ENCODE data around the gene ZNF236. TPM values are rescaled to one million over a fixed set of nuclear protein-coding genes. Genes with fewer than 3 reads are reported as not detected.
A peak's percentile ranks its signal among the peaks of the same experiment; 100 is the strongest.

Gene ZNF236
- total and polyA plus RNA-seq, 2 donors (not counting 1 experiment from before 2014, with no cell fraction given), result 8.9 to 39.5 TPM

DNA sequence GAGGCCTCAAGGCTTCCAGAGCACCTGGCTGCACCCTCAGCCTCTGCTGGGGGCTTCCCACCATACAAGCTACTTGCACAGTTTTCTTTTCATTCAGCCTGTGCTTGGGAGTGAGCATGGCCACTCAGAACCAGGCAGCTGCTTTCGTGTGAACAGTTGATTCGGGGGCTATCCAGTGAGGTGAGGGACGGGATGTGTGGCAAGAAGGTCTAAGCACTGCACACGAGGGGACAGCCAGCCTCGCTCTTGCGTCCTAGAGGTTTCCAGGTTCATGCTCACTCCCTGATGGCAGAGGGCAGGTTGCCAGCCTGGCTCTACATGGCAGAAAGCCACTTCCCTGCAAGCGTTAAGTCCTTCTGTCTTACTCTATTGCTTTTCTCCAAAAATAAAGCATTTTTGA lies 164.0 kb downstream of the ZNF236 start:
- CTCF ChIA-PET, result interaction anchor here (0.6 to 13.3 kb wide), 9 partner anchors 9 to 314 kb away, joined by 3 to 359 read pairs (median 8); no protein-coding TSS in a partner anchor
- H3K27me3 ChIP-seq (replicated peaks in 1 of 4; ENCODE audit: control extremely low read depth in 1 of 4, control insufficient read depth in 3 of 4, insufficient read depth in 4 of 4, low read length in 3 of 4), result no peaks in the 10 kb centered on the region
- intact Hi-C loops (cut with micrococcal nuclease), result no loop called here
- H3K27me3 Mint-ChIP-seq, result no peaks in the 10 kb centered on the region
- ATAC-seq (ENCODE audit: low read depth), result no peak
- no peaks in the 10 kb centered on the region for H3K9me3 Mint-ChIP-seq (ENCODE audit: insufficient read depth)
- POLR2A ChIA-PET, result no interaction called here
- no peak for DNase-seq
- no peak overlapping the region for H3K27ac ChIP-seq (ENCODE audit: low read length in 2 of 2)
- peaks cover 46% of the 10 kb centered on the region for H3K4me1 Mint-ChIP-seq
- 95% methylated on average over 6 of the region's 7 CpGs for WGBS (ENCODE audit: insufficient coverage)
- no peaks in the 10 kb centered on the region for H3K36me3 ChIP-seq (replicated peaks in 1 of 2; ENCODE audit: control extremely low read depth in 1 of 2, control insufficient read depth in 1 of 2, extremely low read depth in 1 of 2, insufficient read depth in 2 of 2, low read length in 1 of 2)
- H3K4me2 ChIP-seq (replicated peaks; ENCODE audit: low read depth, low read length, poor library complexity, severe bottlenecking), result no peak overlapping the region
- no peak overlapping the region for H3K9ac ChIP-seq (ENCODE audit: low read length)
- no peak overlapping the region for H3K4me3 ChIP-seq (ENCODE audit: control extremely low read depth in 1 of 5, extremely low read depth in 1 of 5, insufficient read depth in 1 of 5, low read depth in 2 of 5, low read length in 4 of 5)
- no peaks in the 10 kb centered on the region for H3K79me2 ChIP-seq (ENCODE audit: control insufficient read depth, insufficient read depth, low read length)
- TF ChIP-seq, protein P1, sequence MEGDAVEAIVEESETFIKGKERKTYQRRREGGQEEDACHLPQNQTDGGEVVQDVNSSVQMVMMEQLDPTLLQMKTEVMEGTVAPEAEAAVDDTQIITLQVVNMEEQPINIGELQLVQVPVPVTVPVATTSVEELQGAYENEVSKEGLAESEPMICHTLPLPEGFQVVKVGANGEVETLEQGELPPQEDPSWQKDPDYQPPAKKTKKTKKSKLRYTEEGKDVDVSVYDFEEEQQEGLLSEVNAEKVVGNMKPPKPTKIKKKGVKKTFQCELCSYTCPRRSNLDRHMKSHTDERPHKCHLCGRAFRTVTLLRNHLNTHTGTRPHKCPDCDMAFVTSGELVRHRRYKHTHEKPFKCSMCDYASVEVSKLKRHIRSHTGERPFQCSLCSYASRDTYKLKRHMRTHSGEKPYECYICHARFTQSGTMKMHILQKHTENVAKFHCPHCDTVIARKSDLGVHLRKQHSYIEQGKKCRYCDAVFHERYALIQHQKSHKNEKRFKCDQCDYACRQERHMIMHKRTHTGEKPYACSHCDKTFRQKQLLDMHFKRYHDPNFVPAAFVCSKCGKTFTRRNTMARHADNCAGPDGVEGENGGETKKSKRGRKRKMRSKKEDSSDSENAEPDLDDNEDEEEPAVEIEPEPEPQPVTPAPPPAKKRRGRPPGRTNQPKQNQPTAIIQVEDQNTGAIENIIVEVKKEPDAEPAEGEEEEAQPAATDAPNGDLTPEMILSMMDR (IDR thresholded peaks at IDR 0.05), result no peak
- TF ChIP-seq EZH2 (IDR thresholded peaks at IDR 0.05; ENCODE audit: borderline replicate concordance, insufficient read depth, low read depth, low read length, poor library complexity, severe bottlenecking), result no peak
- no peaks in the 10 kb centered on the region for H4K20me1 ChIP-seq (ENCODE audit: control insufficient read depth, insufficient read depth, low read length, poor library complexity, severe bottlenecking)
- H3K27ac Mint-ChIP-seq, result no peak overlapping the region
- no peaks in the 10 kb centered on the region for H3K9me3 ChIP-seq (ENCODE audit: control extremely low read depth in 1 of 3, control insufficient read depth in 2 of 3, insufficient read depth in 1 of 3, low read length in 2 of 3)
- no peak overlapping the region for H2AFZ ChIP-seq (ENCODE audit: insufficient read depth, low read depth, low read length, poor library complexity, severe bottlenecking)
- H3K4me1 ChIP-seq (ENCODE audit: control insufficient read depth in 2 of 2, insufficient read depth in 2 of 2, low read length in 2 of 2), result peaks cover 19 to 45% of the 10 kb centered on the region in 2 donors
- no peak overlapping the region for H3K4me3 Mint-ChIP-seq

DNA sequence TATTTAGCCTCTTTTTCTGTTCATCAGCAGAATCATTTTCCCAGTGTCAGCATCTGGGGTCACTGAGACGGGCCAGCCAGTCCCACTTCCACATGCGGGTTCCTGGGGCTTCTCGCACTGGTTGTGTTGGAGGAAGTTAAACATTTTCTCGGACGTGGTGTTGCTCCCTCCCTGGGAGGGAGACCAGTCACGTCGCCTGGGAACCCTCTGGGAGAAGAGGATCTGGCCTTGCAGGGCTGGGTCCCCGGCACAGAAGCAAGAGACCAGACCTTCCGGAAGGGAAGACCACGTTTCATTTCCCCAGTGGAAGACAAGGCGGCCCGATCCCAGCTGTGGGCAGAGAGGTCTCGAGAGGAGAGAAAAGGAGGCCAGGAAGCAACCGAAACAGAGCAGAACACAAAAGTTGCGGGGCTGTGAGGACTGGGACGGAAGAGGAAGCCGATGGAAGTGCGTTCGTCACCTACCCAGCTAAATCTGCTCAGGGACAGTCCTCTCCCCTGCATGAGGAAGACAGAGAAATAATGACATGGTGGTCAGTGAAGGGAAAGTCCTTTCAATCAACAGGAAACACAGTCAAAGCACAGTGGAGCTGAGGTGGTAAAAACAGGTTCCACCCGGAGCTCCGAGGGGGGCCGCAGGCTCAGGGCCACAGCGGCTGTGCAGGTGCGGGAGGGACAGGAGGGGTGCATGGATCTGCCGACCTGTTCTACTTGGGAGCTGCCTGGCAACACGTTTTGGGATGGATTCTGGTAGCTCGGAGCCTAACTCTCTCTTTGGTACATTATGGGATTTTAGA lies 165.9 kb downstream of the ZNF236 start:
- WGBS (ENCODE audit: insufficient coverage), result 85% methylated on average over 23 of the region's 27 CpGs
- no peak for TF ChIP-seq EZH2 (IDR thresholded peaks at IDR 0.05; ENCODE audit: borderline replicate concordance, insufficient read depth, low read depth, low read length, poor library complexity, severe bottlenecking)
- TF ChIP-seq, protein P1 (IDR thresholded peaks at IDR 0.05), result no peak
- H3K27ac ChIP-seq (ENCODE audit: low read length in 2 of 2), result no peak overlapping the region
- H2AFZ ChIP-seq (ENCODE audit: insufficient read depth, low read depth, low read length, poor library complexity, severe bottlenecking), result no peak overlapping the region
- H3K79me2 ChIP-seq (ENCODE audit: control insufficient read depth, insufficient read depth, low read length), result no peaks in the 10 kb centered on the region
- Mint-ChIP-seq H3K27ac (peak overlapping the region; percentile 79), H3K27me3 (no peaks in the 10 kb centered on the region), H3K9me3 (ENCODE audit: insufficient read depth) (no peaks in the 10 kb centered on the region), H3K4me3 (peak overlapping the region; percentile 69), H3K4me1 (peaks cover 30% of the 10 kb centered on the region)
- peak overlapping the region; percentile 24 for H3K4me2 ChIP-seq (replicated peaks; ENCODE audit: low read depth, low read length, poor library complexity, severe bottlenecking)
- H3K9me3 ChIP-seq (ENCODE audit: control extremely low read depth in 1 of 3, control insufficient read depth in 2 of 3, insufficient read depth in 1 of 3, low read length in 2 of 3), result no peaks in the 10 kb centered on the region
- peaks cover under 1 to 27% of the 10 kb centered on the region in 2 donors for H3K4me1 ChIP-seq (ENCODE audit: control insufficient read depth in 2 of 2, insufficient read depth in 2 of 2, low read length in 2 of 2)
- CTCF ChIA-PET, result interaction anchor here (1.3 to 5.5 kb wide), 3 partner anchors 12 to 187 kb away, joined by 3 to 35 read pairs (median 3); no protein-coding TSS in a partner anchor
- H3K27me3 ChIP-seq (replicated peaks in 1 of 4; ENCODE audit: control extremely low read depth in 1 of 4, control insufficient read depth in 3 of 4, insufficient read depth in 4 of 4, low read length in 3 of 4), result no peaks in the 10 kb centered on the region
- no peak overlapping the region for H3K9ac ChIP-seq (ENCODE audit: low read length)
- POLR2A ChIA-PET, result no interaction called here
- H4K20me1 ChIP-seq (ENCODE audit: control insufficient read depth, insufficient read depth, low read length, poor library complexity, severe bottlenecking), result no peaks in the 10 kb centered on the region
- DNase-seq, result no peak
- H3K36me3 ChIP-seq (replicated peaks in 1 of 2; ENCODE audit: control extremely low read depth in 1 of 2, control insufficient read depth in 1 of 2, extremely low read depth in 1 of 2, insufficient read depth in 2 of 2, low read length in 1 of 2), result no peaks in the 10 kb centered on the region
- intact Hi-C loops (cut with micrococcal nuclease), result no loop called here
- H3K4me3 ChIP-seq (ENCODE audit: control extremely low read depth in 1 of 5, extremely low read depth in 1 of 5, insufficient read depth in 1 of 5, low read depth in 2 of 5, low read length in 4 of 5), result peak overlapping the region in 1 of 5 experiments; percentile 4
- no peak for ATAC-seq (ENCODE audit: low read depth)
